ENCODE measurements around the gene AIDA.
"Not testable (repeated sequence)": the region's sequence is repeated elsewhere in the genome, so short reads cannot be mapped to it uniquely, and the experiment has no call there.

Gene AIDA

GRCh38 chr1:222711319-222712252 lies 705 bp downstream of the AIDA start:
- DNase-seq, result peak; percentile 45

- no peak for DNase-seq
Measured at GRCh38 chr1:222709700-222710153, 2.6 kb downstream of the AIDA start.

- no peak for DNase-seq
Measured at GRCh38 chr1:222706815-222707214, 5.5 kb downstream of the AIDA start.

- no peak for DNase-seq
Measured at GRCh38 chr1:222704260-222704659, 8.0 kb downstream of the AIDA start.

- no peak for DNase-seq
Measured at GRCh38 chr1:222702210-222702609, 10.1 kb downstream of the AIDA start.

GRCh38 chr1:222697826-222698225 lies 14.5 kb downstream of the AIDA start:
- DNase-seq, result no peak

- DNase-seq, result no peak
Measured at GRCh38 chr1:222697203-222697602, 15.1 kb downstream of the AIDA start.

- no peak for DNase-seq
Measured at GRCh38 chr1:222696741-222697140, 15.6 kb downstream of the AIDA start.

GRCh38 chr1:222694927-222695326 lies 17.4 kb downstream of the AIDA start:
- DNase-seq, result no peak

GRCh38 chr1:222691016-222691415 lies 21.3 kb downstream of the AIDA start:
- no peak for DNase-seq

GRCh38 chr1:222680080-222680479 lies 32.2 kb downstream of the AIDA start:
- DNase-seq, result no peak

- DNase-seq, result no peak
Measured at GRCh38 chr1:222670110-222670509, 42.2 kb downstream of the AIDA start.

GRCh38 chr1:222669107-222669506 lies 43.2 kb downstream of the AIDA start:
- DNase-seq, result not testable (repeated sequence)

- not testable (repeated sequence) for DNase-seq
Measured at GRCh38 chr1:222668184-222668583, 44.1 kb downstream of the AIDA start.

- no peak for DNase-seq
Measured at GRCh38 chr1:222665964-222666363, 46.3 kb downstream of the AIDA start.

GRCh38 chr1:222663431-222663934 lies 48.8 kb downstream of the AIDA start:
- no peak for DNase-seq

- no peak for DNase-seq
Measured at GRCh38 chr1:222657899-222658298, 54.4 kb downstream of the AIDA start.

- no peak for DNase-seq
Measured at GRCh38 chr1:222656391-222657155, 55.7 kb downstream of the AIDA start.

GRCh38 chr1:222654849-222655248 lies 57.4 kb downstream of the AIDA start:
- DNase-seq, result no peak

GRCh38 chr1:222653178-222653827 lies 59.0 kb downstream of the AIDA start:
- no peak for DNase-seq

GRCh38 chr1:222652676-222653075 lies 59.6 kb downstream of the AIDA start:
- no peak for DNase-seq

GRCh38 chr1:222644636-222644980 lies 67.7 kb downstream of the AIDA start:
- no peak for DNase-seq

- peak; percentile 98 for DNase-seq
Measured at GRCh38 chr1:222643938-222644635, 68.2 kb downstream of the AIDA start.

Measured in NCI-H1694 treated with DMSO at 0.1 percent for 48 hours (cell line).